Measurements from ENCODE around the gene EPC1.
A peak's percentile ranks its signal among the peaks of the same experiment; 100 is the strongest.

EPC1 gene

DNA sequence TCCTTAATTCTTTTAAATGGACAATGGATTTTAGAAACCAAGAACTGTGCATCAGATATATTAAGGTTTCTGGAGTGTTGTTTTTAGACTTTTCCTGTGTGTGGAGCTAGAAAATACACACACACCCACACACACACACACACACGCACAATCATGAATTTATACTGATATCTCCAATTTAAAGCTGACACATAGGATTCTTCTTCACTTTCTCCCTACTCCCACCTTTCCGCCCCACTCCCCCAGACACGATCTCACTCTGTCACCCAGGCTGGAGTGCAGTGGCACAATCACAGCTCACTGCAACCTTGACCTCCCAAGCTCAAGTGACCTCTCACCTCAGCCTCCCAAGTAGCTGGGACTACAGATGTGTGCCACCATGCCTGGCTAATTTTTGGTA lies 100.3 kb downstream of the EPC1 start:
- no peak for DNase-seq (ENCODE audit: low read depth)
- no peak overlapping the region for H3K4me3 ChIP-seq (ENCODE audit: low read depth, low read length)

GRCh38 chr10:32245760-32246159 lies 101.2 kb downstream of the EPC1 start:
- TF ChIP-seq, protein P1, sequence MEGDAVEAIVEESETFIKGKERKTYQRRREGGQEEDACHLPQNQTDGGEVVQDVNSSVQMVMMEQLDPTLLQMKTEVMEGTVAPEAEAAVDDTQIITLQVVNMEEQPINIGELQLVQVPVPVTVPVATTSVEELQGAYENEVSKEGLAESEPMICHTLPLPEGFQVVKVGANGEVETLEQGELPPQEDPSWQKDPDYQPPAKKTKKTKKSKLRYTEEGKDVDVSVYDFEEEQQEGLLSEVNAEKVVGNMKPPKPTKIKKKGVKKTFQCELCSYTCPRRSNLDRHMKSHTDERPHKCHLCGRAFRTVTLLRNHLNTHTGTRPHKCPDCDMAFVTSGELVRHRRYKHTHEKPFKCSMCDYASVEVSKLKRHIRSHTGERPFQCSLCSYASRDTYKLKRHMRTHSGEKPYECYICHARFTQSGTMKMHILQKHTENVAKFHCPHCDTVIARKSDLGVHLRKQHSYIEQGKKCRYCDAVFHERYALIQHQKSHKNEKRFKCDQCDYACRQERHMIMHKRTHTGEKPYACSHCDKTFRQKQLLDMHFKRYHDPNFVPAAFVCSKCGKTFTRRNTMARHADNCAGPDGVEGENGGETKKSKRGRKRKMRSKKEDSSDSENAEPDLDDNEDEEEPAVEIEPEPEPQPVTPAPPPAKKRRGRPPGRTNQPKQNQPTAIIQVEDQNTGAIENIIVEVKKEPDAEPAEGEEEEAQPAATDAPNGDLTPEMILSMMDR (conservative IDR thresholded peaks at IDR 0.05; ENCODE audit: low read depth, low read length), result no peak
- no peak overlapping the region for H3K4me3 ChIP-seq (ENCODE audit: low read depth, low read length)
- DNase-seq (ENCODE audit: low read depth), result no peak

More for the DNA sequence above, 100.3 kb downstream of the EPC1 start:
- TF ChIP-seq, protein P1 (conservative IDR thresholded peaks at IDR 0.05; ENCODE audit: low read depth, low read length), result no peak

GRCh38 chr10:32244421-32245207 lies 102.3 kb downstream of the EPC1 start:
- no peak for DNase-seq (ENCODE audit: low read depth)
- TF ChIP-seq, protein P1 (conservative IDR thresholded peaks at IDR 0.05; ENCODE audit: low read depth, low read length), result no peak
- H3K4me3 ChIP-seq (ENCODE audit: low read depth, low read length), result no peak overlapping the region

- TF ChIP-seq, protein P1 (conservative IDR thresholded peaks at IDR 0.05; ENCODE audit: low read depth, low read length), result no peak
- H3K4me3 ChIP-seq (ENCODE audit: low read depth, low read length), result no peak overlapping the region
- DNase-seq (ENCODE audit: low read depth), result no peak
These were observed 102.9 kb downstream of the EPC1 start for GRCh38 chr10:32244011-32244410.

DNA sequence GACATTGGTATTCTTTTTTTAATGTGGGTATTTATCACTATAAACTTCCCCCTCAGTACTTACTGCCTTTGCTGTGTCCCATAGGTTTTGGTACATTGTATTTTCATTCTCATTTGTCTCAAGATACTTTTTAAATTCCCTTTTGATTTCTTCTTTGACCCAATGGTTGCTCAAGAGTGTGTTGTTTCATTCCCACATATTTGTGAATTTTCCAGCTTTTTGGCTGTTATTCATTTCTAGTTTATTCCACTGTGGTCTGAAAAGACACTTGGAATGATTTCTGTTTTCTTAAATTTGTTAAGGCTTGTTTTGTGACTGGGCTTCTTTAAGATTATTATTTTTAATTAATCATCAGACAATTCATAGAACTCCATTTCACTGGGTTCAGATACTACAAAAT lies 105.0 kb downstream of the EPC1 start:
- no peak overlapping the region for H3K4me3 ChIP-seq (ENCODE audit: low read depth, low read length)
- no peak for DNase-seq (ENCODE audit: low read depth)
- TF ChIP-seq, protein P1 (conservative IDR thresholded peaks at IDR 0.05; ENCODE audit: low read depth, low read length), result no peak

DNA sequence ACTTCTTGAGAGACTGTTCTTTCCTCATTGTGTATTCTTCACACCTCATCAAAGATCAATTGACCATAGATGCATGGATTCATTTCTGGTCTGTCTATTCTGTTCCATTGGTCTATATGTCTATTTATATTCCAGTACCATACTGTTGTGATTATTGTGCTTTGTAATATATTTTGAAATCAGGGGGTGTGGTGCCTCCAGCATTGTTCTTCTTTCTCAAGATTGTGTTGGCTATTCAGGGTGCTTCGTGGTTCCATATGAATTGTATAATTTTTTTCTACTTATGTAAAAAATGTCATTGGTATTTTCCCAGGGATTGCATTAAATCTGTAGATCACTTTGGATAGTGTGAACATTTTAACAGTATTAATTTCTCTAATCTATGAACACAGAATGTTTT lies 106.5 kb downstream of the EPC1 start:
- TF ChIP-seq, protein P1 (conservative IDR thresholded peaks at IDR 0.05; ENCODE audit: low read depth, low read length), result no peak
- H3K4me3 ChIP-seq (ENCODE audit: low read depth, low read length), result no peak overlapping the region
- DNase-seq (ENCODE audit: low read depth), result no peak

GRCh38 chr10:32239769-32240168 lies 107.2 kb downstream of the EPC1 start:
- peak; percentile 75 for DNase-seq (ENCODE audit: low read depth)
- H3K4me3 ChIP-seq (ENCODE audit: low read depth, low read length), result no peak overlapping the region
- TF ChIP-seq, protein P1 (conservative IDR thresholded peaks at IDR 0.05; ENCODE audit: low read depth, low read length), result no peak
